Epidermal melanocyte (primary cell): ENCODE measurements around the gene NOD2.

Source experiments
- DNase-seq: peaks from one replicate; pipeline ENCODE4 v3.0.0; 2011; ENCODE audit warnings: low spot score; ENCODE audit not compliant: insufficient read length

The NOD2 gene

GRCh38 chr16:50712956-50713355 lies 19.6 kb downstream of the NOD2 start:
- DNase-seq, result no peak

GRCh38 chr16:50717091-50717490 lies 23.7 kb downstream of the NOD2 start:
- DNase-seq, result no peak

GRCh38 chr16:50717494-50717893 lies 24.1 kb downstream of the NOD2 start:
- no peak for DNase-seq

GRCh38 chr16:50718061-50718760 lies 24.8 kb downstream of the NOD2 start:
- DNase-seq, result no peak

GRCh38 chr16:50718761-50719400 lies 25.5 kb downstream of the NOD2 start:
- no peak for DNase-seq

GRCh38 chr16:50719401-50720337 lies 26.3 kb downstream of the NOD2 start:
- DNase-seq, result no peak

- no peak for DNase-seq
Measured at GRCh38 chr16:50721549-50722404, 28.4 kb downstream of the NOD2 start.

- no peak for DNase-seq
Measured at GRCh38 chr16:50722405-50722737, 29.0 kb downstream of the NOD2 start.

- DNase-seq, result no peak
Measured at GRCh38 chr16:50722960-50723359, 29.6 kb downstream of the NOD2 start.

GRCh38 chr16:50724306-50724705 lies 30.9 kb downstream of the NOD2 start:
- DNase-seq, result no peak

- no peak for DNase-seq
Measured at GRCh38 chr16:50731130-50731988, 38.0 kb downstream of the NOD2 start.

GRCh38 chr16:50731989-50732832 lies 38.8 kb downstream of the NOD2 start:
- no peak for DNase-seq

- no peak for DNase-seq
Measured at GRCh38 chr16:50733468-50733867, 40.1 kb downstream of the NOD2 start.

GRCh38 chr16:50735629-50736122 lies 42.3 kb downstream of the NOD2 start:
- DNase-seq, result no peak

- DNase-seq, result no peak
Measured at GRCh38 chr16:50736448-50736847, 43.0 kb downstream of the NOD2 start.

- no peak for DNase-seq
Measured at GRCh38 chr16:50737420-50737959, 44.1 kb downstream of the NOD2 start.

- DNase-seq, result no peak
Measured at GRCh38 chr16:50739031-50739430, 45.6 kb downstream of the NOD2 start.

- DNase-seq, result no peak
Measured at GRCh38 chr16:50740736-50741135, 47.3 kb downstream of the NOD2 start.

GRCh38 chr16:50741225-50741780 lies 47.9 kb downstream of the NOD2 start:
- DNase-seq, result no peak
